Measurements from ENCODE around the gene TMEM164. TPM values are rescaled to one million over a fixed set of nuclear protein-coding genes. Genes with fewer than 3 reads are reported as not detected.

Gene TMEM164
- total RNA-seq, 1 experiment from 2014 or later = 26.2 TPM

DNA sequence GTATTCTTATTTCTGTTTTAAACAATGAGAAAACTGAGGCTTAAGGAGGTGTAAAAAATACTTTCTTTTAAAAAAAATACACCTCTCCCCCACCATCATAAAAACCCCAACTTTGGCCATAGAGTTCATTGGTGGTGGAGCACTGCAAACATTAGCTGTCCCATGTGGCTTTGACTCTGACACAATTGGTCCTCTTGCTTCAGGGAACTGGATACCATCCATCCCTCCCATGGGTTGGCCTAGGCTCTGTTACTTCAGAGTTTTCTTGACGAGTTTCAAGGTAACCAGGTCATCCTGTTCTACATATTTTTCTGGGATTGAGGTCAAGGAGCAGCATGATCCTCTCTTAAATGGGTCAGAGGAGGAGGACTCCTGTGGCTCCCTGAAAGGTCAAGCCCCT lies 50.5 kb downstream of the TMEM164 start:
- no TSS peak for BruUV-seq (replicated peaks)
- no peak overlapping the region for H3K4me3 Mint-ChIP-seq (ENCODE audit: unreplicated experiment)
- POLR2A ChIA-PET = no interaction called here
- no peaks in the 10 kb centered on the region for H3K36me3 Mint-ChIP-seq (ENCODE audit: insufficient read depth, unreplicated experiment)
- Histone ChIP-seq H3K9me3 (no peaks in the 10 kb centered on the region), H3K27me3 (replicated peaks; ENCODE audit: control insufficient read depth, insufficient read depth, low read length) (no peaks in the 10 kb centered on the region), H3K36me3 (ENCODE audit: control insufficient read depth, insufficient read depth, low read length) (no peaks in the 10 kb centered on the region; the same call in 1 of the 2 replicates), H3K4me1 (no peaks in the 10 kb centered on the region), H3K4me3 (ENCODE audit: low read depth, low read length) (no peak overlapping the region)
- no peaks in the 10 kb centered on the region for H3K9me3 Mint-ChIP-seq (ENCODE audit: unreplicated experiment)
- H3K27ac Mint-ChIP-seq (ENCODE audit: unreplicated experiment) = no peak overlapping the region
- TF ChIP-seq, protein P1, sequence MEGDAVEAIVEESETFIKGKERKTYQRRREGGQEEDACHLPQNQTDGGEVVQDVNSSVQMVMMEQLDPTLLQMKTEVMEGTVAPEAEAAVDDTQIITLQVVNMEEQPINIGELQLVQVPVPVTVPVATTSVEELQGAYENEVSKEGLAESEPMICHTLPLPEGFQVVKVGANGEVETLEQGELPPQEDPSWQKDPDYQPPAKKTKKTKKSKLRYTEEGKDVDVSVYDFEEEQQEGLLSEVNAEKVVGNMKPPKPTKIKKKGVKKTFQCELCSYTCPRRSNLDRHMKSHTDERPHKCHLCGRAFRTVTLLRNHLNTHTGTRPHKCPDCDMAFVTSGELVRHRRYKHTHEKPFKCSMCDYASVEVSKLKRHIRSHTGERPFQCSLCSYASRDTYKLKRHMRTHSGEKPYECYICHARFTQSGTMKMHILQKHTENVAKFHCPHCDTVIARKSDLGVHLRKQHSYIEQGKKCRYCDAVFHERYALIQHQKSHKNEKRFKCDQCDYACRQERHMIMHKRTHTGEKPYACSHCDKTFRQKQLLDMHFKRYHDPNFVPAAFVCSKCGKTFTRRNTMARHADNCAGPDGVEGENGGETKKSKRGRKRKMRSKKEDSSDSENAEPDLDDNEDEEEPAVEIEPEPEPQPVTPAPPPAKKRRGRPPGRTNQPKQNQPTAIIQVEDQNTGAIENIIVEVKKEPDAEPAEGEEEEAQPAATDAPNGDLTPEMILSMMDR (IDR thresholded peaks at IDR 0.05; ENCODE audit: insufficient read depth in 1 of 2, low read depth in 1 of 2, low read length in 1 of 2, severe bottlenecking in 1 of 2, unreplicated experiment in 1 of 2) = no peak
- CTCF ChIA-PET = no interaction called here
- no peak for DNase-seq
- no peaks in the 10 kb centered on the region for H3K27me3 Mint-ChIP-seq (ENCODE audit: insufficient read depth, unreplicated experiment)
- H3K4me1 Mint-ChIP-seq (ENCODE audit: low read depth, unreplicated experiment) = peaks cover 8% of the 10 kb centered on the region
- intact Hi-C loops (cut with micrococcal nuclease; ENCODE audit: unreplicated experiment) = no loop called here

DNA sequence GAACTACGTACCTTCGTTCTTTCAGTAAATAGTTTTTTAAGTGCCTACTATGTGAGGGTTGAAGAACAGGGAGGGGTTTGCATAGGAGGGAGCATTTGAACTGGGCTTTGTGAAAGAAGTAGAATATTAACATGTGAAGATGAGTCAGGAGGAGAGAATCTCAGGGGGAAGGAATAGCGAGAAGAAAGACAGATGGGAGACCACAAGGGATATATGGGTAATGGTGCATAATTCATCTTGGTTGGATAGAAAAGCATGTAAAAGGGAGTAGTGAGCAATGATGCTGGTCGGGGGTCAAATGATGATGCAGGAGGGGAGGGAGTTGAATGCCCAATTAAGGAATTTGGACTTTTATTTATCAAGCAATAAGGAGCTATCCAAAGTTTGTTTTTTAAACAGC lies 52.7 kb downstream of the TMEM164 start:
- no TSS peak for BruUV-seq (replicated peaks)
- peaks cover 8% of the 10 kb centered on the region for H3K4me1 Mint-ChIP-seq (ENCODE audit: low read depth, unreplicated experiment)
- no peak overlapping the region for H3K27ac Mint-ChIP-seq (ENCODE audit: unreplicated experiment)
- ChIA-PET CTCF (no interaction called here), POLR2A (no interaction called here)
- DNase-seq = no peak
- Histone ChIP-seq H3K36me3 (ENCODE audit: control insufficient read depth, insufficient read depth, low read length) (no peaks in the 10 kb centered on the region; the same call in 1 of the 2 replicates), H3K4me1 (no peaks in the 10 kb centered on the region), H3K27me3 (replicated peaks; ENCODE audit: control insufficient read depth, insufficient read depth, low read length) (no peaks in the 10 kb centered on the region), H3K9me3 (no peaks in the 10 kb centered on the region), H3K4me3 (ENCODE audit: low read depth, low read length) (no peak overlapping the region)
- TF ChIP-seq, protein P1 (IDR thresholded peaks at IDR 0.05; ENCODE audit: insufficient read depth in 1 of 2, low read depth in 1 of 2, low read length in 1 of 2, severe bottlenecking in 1 of 2, unreplicated experiment in 1 of 2) = no peak
- H3K27me3 Mint-ChIP-seq (ENCODE audit: insufficient read depth, unreplicated experiment) = no peaks in the 10 kb centered on the region
- no peaks in the 10 kb centered on the region for H3K9me3 Mint-ChIP-seq (ENCODE audit: unreplicated experiment)
- intact Hi-C loops (cut with micrococcal nuclease; ENCODE audit: unreplicated experiment) = no loop called here
- H3K4me3 Mint-ChIP-seq (ENCODE audit: unreplicated experiment) = no peak overlapping the region
- H3K36me3 Mint-ChIP-seq (ENCODE audit: insufficient read depth, unreplicated experiment) = no peaks in the 10 kb centered on the region

- TF ChIP-seq, protein P1 (IDR thresholded peaks at IDR 0.05; ENCODE audit: insufficient read depth in 1 of 2, low read depth in 1 of 2, low read length in 1 of 2, severe bottlenecking in 1 of 2, unreplicated experiment in 1 of 2) = no peak
- CTCF ChIA-PET = no interaction called here
- peaks cover 8% of the 10 kb centered on the region for H3K4me1 Mint-ChIP-seq (ENCODE audit: low read depth, unreplicated experiment)
- H3K4me3 Mint-ChIP-seq (ENCODE audit: unreplicated experiment) = no peak overlapping the region
- Histone ChIP-seq H3K27me3 (replicated peaks; ENCODE audit: control insufficient read depth, insufficient read depth, low read length) (no peaks in the 10 kb centered on the region), H3K36me3 (ENCODE audit: control insufficient read depth, insufficient read depth, low read length) (no peaks in the 10 kb centered on the region; the same call in 1 of the 2 replicates), H3K9me3 (no peaks in the 10 kb centered on the region), H3K4me1 (no peaks in the 10 kb centered on the region), H3K4me3 (ENCODE audit: low read depth, low read length) (no peak overlapping the region)
- H3K27me3 Mint-ChIP-seq (ENCODE audit: insufficient read depth, unreplicated experiment) = no peaks in the 10 kb centered on the region
- no peak for DNase-seq
- H3K9me3 Mint-ChIP-seq (ENCODE audit: unreplicated experiment) = no peaks in the 10 kb centered on the region
- POLR2A ChIA-PET = no interaction called here
- no peak overlapping the region for H3K27ac Mint-ChIP-seq (ENCODE audit: unreplicated experiment)
- BruUV-seq (replicated peaks) = no TSS peak
- intact Hi-C loops (cut with micrococcal nuclease; ENCODE audit: unreplicated experiment) = no loop called here
- no peaks in the 10 kb centered on the region for H3K36me3 Mint-ChIP-seq (ENCODE audit: insufficient read depth, unreplicated experiment)
Observed at GRCh38 chrX:110056419-110056818, 53.5 kb downstream of the TMEM164 start.
